Measurements from ENCODE around the gene ASB3. TPM values are rescaled to one million over a fixed set of nuclear protein-coding genes. Genes with fewer than 3 reads are reported as not detected.

The ASB3 gene
- polyA plus RNA-seq, 3 donors, result 6.7 to 14.9 (median 8.1) TPM

DNA sequence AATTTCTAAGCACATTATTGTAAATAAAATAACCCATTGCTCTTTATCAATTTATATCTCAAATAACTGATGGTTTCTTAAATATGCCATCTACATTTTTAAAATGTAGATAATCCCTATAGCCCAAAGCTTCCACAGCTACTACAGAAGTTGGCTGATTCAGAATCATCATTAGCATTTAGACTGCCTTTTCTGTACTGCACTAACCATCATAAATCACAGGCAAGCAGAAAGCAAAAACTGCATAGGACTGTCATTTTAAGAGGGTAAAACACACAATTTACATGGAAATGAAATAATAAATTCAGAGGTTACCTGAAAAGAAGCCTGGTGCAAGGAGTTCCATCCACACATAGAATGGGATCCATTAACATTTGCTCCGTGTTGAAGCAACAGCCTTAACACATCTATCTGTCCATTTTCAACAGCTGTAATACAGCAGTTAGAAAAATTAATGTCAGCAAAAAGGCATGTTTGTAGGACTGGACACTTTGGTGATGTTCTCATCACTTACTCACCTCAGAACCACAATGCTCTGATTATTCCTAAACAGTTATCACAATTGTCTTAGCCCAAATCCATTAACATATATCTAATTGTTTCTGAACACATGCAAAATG is 57.5 kb downstream of the ASB3 start:
- peaks cover 5% of the 10 kb centered on the region for H3K4me1 Mint-ChIP-seq
- TF ChIP-seq, protein P1, sequence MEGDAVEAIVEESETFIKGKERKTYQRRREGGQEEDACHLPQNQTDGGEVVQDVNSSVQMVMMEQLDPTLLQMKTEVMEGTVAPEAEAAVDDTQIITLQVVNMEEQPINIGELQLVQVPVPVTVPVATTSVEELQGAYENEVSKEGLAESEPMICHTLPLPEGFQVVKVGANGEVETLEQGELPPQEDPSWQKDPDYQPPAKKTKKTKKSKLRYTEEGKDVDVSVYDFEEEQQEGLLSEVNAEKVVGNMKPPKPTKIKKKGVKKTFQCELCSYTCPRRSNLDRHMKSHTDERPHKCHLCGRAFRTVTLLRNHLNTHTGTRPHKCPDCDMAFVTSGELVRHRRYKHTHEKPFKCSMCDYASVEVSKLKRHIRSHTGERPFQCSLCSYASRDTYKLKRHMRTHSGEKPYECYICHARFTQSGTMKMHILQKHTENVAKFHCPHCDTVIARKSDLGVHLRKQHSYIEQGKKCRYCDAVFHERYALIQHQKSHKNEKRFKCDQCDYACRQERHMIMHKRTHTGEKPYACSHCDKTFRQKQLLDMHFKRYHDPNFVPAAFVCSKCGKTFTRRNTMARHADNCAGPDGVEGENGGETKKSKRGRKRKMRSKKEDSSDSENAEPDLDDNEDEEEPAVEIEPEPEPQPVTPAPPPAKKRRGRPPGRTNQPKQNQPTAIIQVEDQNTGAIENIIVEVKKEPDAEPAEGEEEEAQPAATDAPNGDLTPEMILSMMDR (IDR thresholded peaks at IDR 0.05), result no peak
- no peaks in the 10 kb centered on the region for H3K4me1 ChIP-seq (ENCODE audit: control insufficient read depth in 1 of 2, insufficient read depth in 2 of 2, low read length in 2 of 2)
- H3K36me3 Mint-ChIP-seq, result peaks cover 43 to 65% of the 10 kb centered on the region in 2 donors
- H3K27me3 Mint-ChIP-seq (ENCODE audit: low read depth in 3 of 3), result no peaks in the 10 kb centered on the region
- no peak overlapping the region for H3K27ac ChIP-seq (ENCODE audit: low read depth in 1 of 2, low read length in 2 of 2)
- no peak overlapping the region for H2AFZ ChIP-seq (ENCODE audit: insufficient read depth, low read depth, low read length, poor library complexity, severe bottlenecking)
- intact Hi-C loops (cut with micrococcal nuclease), result no loop called here
- no peaks in the 10 kb centered on the region for H3K79me2 ChIP-seq (ENCODE audit: insufficient read depth, low read length)
- H3K36me3 ChIP-seq (replicated peaks in 1 of 2; ENCODE audit: control insufficient read depth in 1 of 2, insufficient read depth in 2 of 2, low read length in 2 of 2), result peaks cover 11 to 56% of the 10 kb centered on the region in 2 donors
- H3K27me3 ChIP-seq (ENCODE audit: control insufficient read depth in 2 of 2, insufficient read depth in 2 of 2, low read length in 2 of 2), result no peaks in the 10 kb centered on the region
- no peak overlapping the region for H3K4me3 Mint-ChIP-seq
- DNase-seq, result no peak
- no peak overlapping the region for H3K4me3 ChIP-seq (replicated peaks in 1 of 3; ENCODE audit: low read depth in 2 of 3, low read length in 3 of 3)
- no peaks in the 10 kb centered on the region for H3K9me3 ChIP-seq (replicated peaks in 1 of 2; ENCODE audit: control insufficient read depth in 1 of 2, insufficient read depth in 1 of 2, low read length in 2 of 2)
- H3K27ac Mint-ChIP-seq, result no peak overlapping the region
- no peak overlapping the region for H3K4me2 ChIP-seq (replicated peaks; ENCODE audit: extremely low read depth, low read length, poor library complexity, severe bottlenecking)
- H4K20me1 ChIP-seq (ENCODE audit: insufficient read depth, low read length), result no peaks in the 10 kb centered on the region
- no CpG with 5 or more reads among the region's 1 CpG for WGBS (ENCODE audit: insufficient coverage)
- no peak overlapping the region for H3K9ac ChIP-seq (ENCODE audit: insufficient read depth, low read length, poor library complexity, severe bottlenecking)
- peaks cover 0 to 7% (median 0%) of the 10 kb centered on the region in 7 donors for H3K9me3 Mint-ChIP-seq

DNA sequence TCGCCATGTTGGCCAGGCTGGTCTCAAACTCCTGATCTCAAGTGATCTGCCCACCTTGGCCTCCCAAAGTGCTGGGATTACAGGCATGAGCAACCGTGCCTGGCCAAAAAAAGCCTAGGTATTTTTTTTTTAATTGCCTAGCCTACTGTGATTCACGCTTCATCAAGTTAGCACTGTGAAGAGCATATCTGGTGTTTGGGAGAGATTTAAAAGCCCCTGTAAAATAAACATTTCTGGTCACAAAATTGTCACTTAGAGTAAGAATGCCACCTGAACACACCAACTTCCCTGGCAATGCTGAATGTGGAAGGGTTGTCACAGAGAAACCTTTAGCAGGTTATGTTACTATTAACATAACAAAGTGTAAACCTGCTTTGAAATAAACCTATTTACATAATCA is 58.8 kb downstream of the ASB3 start:
- no CpG with 5 or more reads among the region's 3 CpGs for WGBS (ENCODE audit: insufficient coverage)
- no peaks in the 10 kb centered on the region for H3K9me3 ChIP-seq (replicated peaks in 1 of 2; ENCODE audit: control insufficient read depth in 1 of 2, insufficient read depth in 1 of 2, low read length in 2 of 2)
- no peak overlapping the region for H3K4me3 ChIP-seq (replicated peaks in 1 of 3; ENCODE audit: low read depth in 2 of 3, low read length in 3 of 3)
- H3K36me3 ChIP-seq (replicated peaks in 1 of 2; ENCODE audit: control insufficient read depth in 1 of 2, insufficient read depth in 2 of 2, low read length in 2 of 2), result peaks cover 11 to 43% of the 10 kb centered on the region in 2 donors
- no peak overlapping the region for H3K27ac ChIP-seq (ENCODE audit: low read depth in 1 of 2, low read length in 2 of 2)
- TF ChIP-seq, protein P1 (IDR thresholded peaks at IDR 0.05), result no peak
- peaks cover 5% of the 10 kb centered on the region for H3K4me1 Mint-ChIP-seq
- H2AFZ ChIP-seq (ENCODE audit: insufficient read depth, low read depth, low read length, poor library complexity, severe bottlenecking), result no peak overlapping the region
- H3K4me3 Mint-ChIP-seq, result no peak overlapping the region
- peaks cover 0 to 5% (median 0%) of the 10 kb centered on the region in 7 donors for H3K9me3 Mint-ChIP-seq
- no peaks in the 10 kb centered on the region for H4K20me1 ChIP-seq (ENCODE audit: insufficient read depth, low read length)
- peaks cover 33 to 55% of the 10 kb centered on the region in 2 donors for H3K36me3 Mint-ChIP-seq
- no peak for DNase-seq
- H3K9ac ChIP-seq (ENCODE audit: insufficient read depth, low read length, poor library complexity, severe bottlenecking), result no peak overlapping the region
- H3K27ac Mint-ChIP-seq, result no peak overlapping the region
- H3K4me1 ChIP-seq (ENCODE audit: control insufficient read depth in 1 of 2, insufficient read depth in 2 of 2, low read length in 2 of 2), result no peaks in the 10 kb centered on the region
- intact Hi-C loops (cut with micrococcal nuclease), result no loop called here
- no peaks in the 10 kb centered on the region for H3K79me2 ChIP-seq (ENCODE audit: insufficient read depth, low read length)
- no peak overlapping the region for H3K4me2 ChIP-seq (replicated peaks; ENCODE audit: extremely low read depth, low read length, poor library complexity, severe bottlenecking)
- no peaks in the 10 kb centered on the region for H3K27me3 ChIP-seq (ENCODE audit: control insufficient read depth in 2 of 2, insufficient read depth in 2 of 2, low read length in 2 of 2)
- H3K27me3 Mint-ChIP-seq (ENCODE audit: low read depth in 3 of 3), result no peaks in the 10 kb centered on the region

Measured in CD14-positive monocyte (primary cell).